ENCODE data around the gene NUPR1.

Gene NUPR1

GRCh38 chr16:28491970-28492474, 46.8 kb downstream of the NUPR1 start, which contains the start of gene CLN3 (continued):
- 0 out of 2 replicates have a peak, but pooled peaks have one; percentile 21 for TF ChIP-seq EGR2 (tag by site-specific recombination; IDR thresholded peaks at IDR 0.05; ENCODE audit: low read depth)
- no peak for TF ChIP-seq ZFP41 (tag by site-specific recombination; IDR thresholded peaks at IDR 0.05; ENCODE audit: borderline replicate concordance)
- TF ChIP-seq ZNF654 (tag by site-specific recombination; IDR thresholded peaks at IDR 0.05; ENCODE audit: low read depth): no peak; the same call in 1 of the 2 replicates
- no peak for TF ChIP-seq MYNN (tag by site-specific recombination; IDR thresholded peaks at IDR 0.05; ENCODE audit: borderline replicate concordance)
- no peak for TF ChIP-seq ZIC2 (tag by site-specific recombination; IDR thresholded peaks at IDR 0.05)
- no peak; the same call in 1 of the 2 replicates for TF ChIP-seq ZNF660 (tag by site-specific recombination; IDR thresholded peaks at IDR 0.05)
- no peak for TF ChIP-seq ZNF48 (tag by site-specific recombination; IDR thresholded peaks at IDR 0.05)
- TF ChIP-seq MZF1 (tag by site-specific recombination; IDR thresholded peaks at IDR 0.05; ENCODE audit: borderline replicate concordance): no peak
- TF ChIP-seq ZNF324 (tag by site-specific recombination; IDR thresholded peaks at IDR 0.05): peak; percentile 62; the same call in 1 of the 2 replicates
- TF ChIP-seq KLF9 (tag by site-specific recombination; IDR thresholded peaks at IDR 0.05; ENCODE audit: low read depth): peak; percentile 57; the same call in 1 of the 2 replicates
- TF ChIP-seq ZNF521 (tag by site-specific recombination; IDR thresholded peaks at IDR 0.05): no peak
- TF ChIP-seq ZNF510 (tag by site-specific recombination; IDR thresholded peaks at IDR 0.05; ENCODE audit: insufficient replicate concordance): no peak
- no peak for TF ChIP-seq ZNF169 (tag by site-specific recombination; IDR thresholded peaks at IDR 0.05)
- peak; percentile 98 for TF ChIP-seq YY1 (tag by site-specific recombination; IDR thresholded peaks at IDR 0.05)
- TF ChIP-seq ZNF248 (tag by site-specific recombination; IDR thresholded peaks at IDR 0.05): no peak
- no peak for TF ChIP-seq ZNF280C (tag by site-specific recombination; IDR thresholded peaks at IDR 0.05)
- no peak for TF ChIP-seq ZNF121 (tag by site-specific recombination; IDR thresholded peaks at IDR 0.05)
- TF ChIP-seq, protein P1, sequence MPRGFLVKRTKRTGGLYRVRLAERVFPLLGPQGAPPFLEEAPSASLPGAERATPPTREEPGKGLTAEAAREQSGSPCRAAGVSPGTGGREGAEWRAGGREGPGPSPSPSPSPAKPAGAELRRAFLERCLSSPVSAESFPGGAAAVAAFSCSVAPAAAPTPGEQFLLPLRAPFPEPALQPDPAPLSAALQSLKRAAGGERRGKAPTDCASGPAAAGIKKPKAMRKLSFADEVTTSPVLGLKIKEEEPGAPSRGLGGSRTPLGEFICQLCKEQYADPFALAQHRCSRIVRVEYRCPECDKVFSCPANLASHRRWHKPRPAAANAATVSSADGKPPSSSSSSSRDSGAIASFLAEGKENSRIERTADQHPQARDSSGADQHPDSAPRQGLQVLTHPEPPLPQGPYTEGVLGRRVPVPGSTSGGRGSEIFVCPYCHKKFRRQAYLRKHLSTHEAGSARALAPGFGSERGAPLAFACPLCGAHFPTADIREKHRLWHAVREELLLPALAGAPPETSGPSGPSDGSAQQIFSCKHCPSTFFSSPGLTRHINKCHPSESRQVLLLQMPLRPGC (tag by site-specific recombination; IDR thresholded peaks at IDR 0.05): peak; percentile 74
- TF ChIP-seq ZBTB48 (tag by site-specific recombination; IDR thresholded peaks at IDR 0.05): no peak
- TF ChIP-seq TCF7L2 (IDR thresholded peaks at IDR 0.05; ENCODE audit: borderline replicate concordance, low read depth, low read length): no peak
- TF ChIP-seq ZNF239 (tag by site-specific recombination; IDR thresholded peaks at IDR 0.05): no peak
- no peak for TF ChIP-seq ZNF701 (tag by site-specific recombination; IDR thresholded peaks at IDR 0.05)
- TF ChIP-seq, protein P2, sequence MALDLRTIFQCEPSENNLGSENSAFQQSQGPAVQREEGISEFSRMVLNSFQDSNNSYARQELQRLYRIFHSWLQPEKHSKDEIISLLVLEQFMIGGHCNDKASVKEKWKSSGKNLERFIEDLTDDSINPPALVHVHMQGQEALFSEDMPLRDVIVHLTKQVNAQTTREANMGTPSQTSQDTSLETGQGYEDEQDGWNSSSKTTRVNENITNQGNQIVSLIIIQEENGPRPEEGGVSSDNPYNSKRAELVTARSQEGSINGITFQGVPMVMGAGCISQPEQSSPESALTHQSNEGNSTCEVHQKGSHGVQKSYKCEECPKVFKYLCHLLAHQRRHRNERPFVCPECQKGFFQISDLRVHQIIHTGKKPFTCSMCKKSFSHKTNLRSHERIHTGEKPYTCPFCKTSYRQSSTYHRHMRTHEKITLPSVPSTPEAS (tag by site-specific recombination; IDR thresholded peaks at IDR 0.05): peak; percentile 37; the same call in 1 of the 2 replicates
- TF ChIP-seq ZNF558 (tag by site-specific recombination; IDR thresholded peaks at IDR 0.05): no peak
- TF ChIP-seq ZNF266 (tag by site-specific recombination; IDR thresholded peaks at IDR 0.05; ENCODE audit: low read depth): no peak
- TF ChIP-seq ZNF776 (tag by site-specific recombination; IDR thresholded peaks at IDR 0.05; ENCODE audit: borderline replicate concordance): no peak
- TF ChIP-seq ZBTB11 (tag by site-specific recombination; conservative IDR thresholded peaks at IDR 0.05; ENCODE audit: low read depth): peak; percentile 57
- TF ChIP-seq REST (tag by site-specific recombination; IDR thresholded peaks at IDR 0.05): no peak

Measured in HEK293 (cell line).